Upper lobe of right lung (tissue), 1 donor: ENCODE data around the gene DNAAF2. TPM values are rescaled to one million over a fixed set of nuclear protein-coding genes. Genes with fewer than 3 reads are reported as not detected.

Experiments used
- ATAC-seq: fragments of 200-7000 bp; cut with Tn5 transposase; one replicate; pipeline ENCODE4 v1.9.1; 2020; ENCODE audit warnings: mild to moderate bottlenecking, moderate library complexity
- DNase-seq: peaks from one replicate; pipeline ENCODE4 v3.0.0-alpha.2; 2020
- H3K27ac ChIP-seq: fragments of 200-600 bp; one replicate; pipeline ENCODE4 v1.8.0; 2022
- H3K27me3 ChIP-seq: fragments of 200-600 bp; one replicate; pipeline ENCODE4 v1.8.0; 2022; ENCODE audit warnings: mild to moderate bottlenecking
- H3K36me3 ChIP-seq: fragments of 200-600 bp; one replicate; pipeline ENCODE4 v1.8.0; 2022
- H3K4me1 ChIP-seq: fragments of 200-600 bp; one replicate; pipeline ENCODE4 v1.8.0; 2022
- H3K4me3 ChIP-seq: fragments of 200-600 bp; one replicate; pipeline ENCODE4 v1.8.0; 2022; ENCODE audit warnings: mild to moderate bottlenecking
- H3K9me3 ChIP-seq: fragments of 200-600 bp; one replicate; pipeline ENCODE4 v1.8.0; 2022
- intact Hi-C: fragments of 100-400 bp; cut with DNase I; formaldehyde crosslinking; loops from one replicate; pipeline ENCODE4 v1.11.0; 2022
- total RNA-seq: library from RNA; stranded (reverse); fragmentation: NEBNext Ultra II Directional; extraction: Animal tissue kit (Norgen Biotek cat#: 25700); gene quantifications from one replicate; pipeline ENCODE4 v1.2.1, GENCODE V29; 2021
- TF ChIP-seq, protein P1 (sequence below): fragments of 200-600 bp; IDR thresholded peaks from one replicate; pipeline ENCODE4 v1.8.0; 2022; ENCODE audit warnings: antibody characterized with exemption
- donor health status: DM: no; HTN: yes; CAD: no; lungs with severe emphysema.

DNAAF2 gene
- total RNA-seq, 1 donor from 2014 or later: 5.6 TPM

- H3K4me1 ChIP-seq: peaks cover 24% of the 10 kb centered on the region
- TF ChIP-seq, protein P1, sequence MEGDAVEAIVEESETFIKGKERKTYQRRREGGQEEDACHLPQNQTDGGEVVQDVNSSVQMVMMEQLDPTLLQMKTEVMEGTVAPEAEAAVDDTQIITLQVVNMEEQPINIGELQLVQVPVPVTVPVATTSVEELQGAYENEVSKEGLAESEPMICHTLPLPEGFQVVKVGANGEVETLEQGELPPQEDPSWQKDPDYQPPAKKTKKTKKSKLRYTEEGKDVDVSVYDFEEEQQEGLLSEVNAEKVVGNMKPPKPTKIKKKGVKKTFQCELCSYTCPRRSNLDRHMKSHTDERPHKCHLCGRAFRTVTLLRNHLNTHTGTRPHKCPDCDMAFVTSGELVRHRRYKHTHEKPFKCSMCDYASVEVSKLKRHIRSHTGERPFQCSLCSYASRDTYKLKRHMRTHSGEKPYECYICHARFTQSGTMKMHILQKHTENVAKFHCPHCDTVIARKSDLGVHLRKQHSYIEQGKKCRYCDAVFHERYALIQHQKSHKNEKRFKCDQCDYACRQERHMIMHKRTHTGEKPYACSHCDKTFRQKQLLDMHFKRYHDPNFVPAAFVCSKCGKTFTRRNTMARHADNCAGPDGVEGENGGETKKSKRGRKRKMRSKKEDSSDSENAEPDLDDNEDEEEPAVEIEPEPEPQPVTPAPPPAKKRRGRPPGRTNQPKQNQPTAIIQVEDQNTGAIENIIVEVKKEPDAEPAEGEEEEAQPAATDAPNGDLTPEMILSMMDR: no peak
- intact Hi-C loops: no loop called here
- no peak overlapping the region for H3K27ac ChIP-seq
- H3K27me3 ChIP-seq: no peaks in the 10 kb centered on the region
- no peak overlapping the region for H3K4me3 ChIP-seq
- peaks cover 32% of the 10 kb centered on the region for H3K36me3 ChIP-seq
- ATAC-seq (no peak), DNase-seq (no peak)
- H3K9me3 ChIP-seq: no peaks in the 10 kb centered on the region
These were observed 17.1 kb downstream of the DNAAF2 start for GRCh38 chr14:49617852-49618519.

DNA sequence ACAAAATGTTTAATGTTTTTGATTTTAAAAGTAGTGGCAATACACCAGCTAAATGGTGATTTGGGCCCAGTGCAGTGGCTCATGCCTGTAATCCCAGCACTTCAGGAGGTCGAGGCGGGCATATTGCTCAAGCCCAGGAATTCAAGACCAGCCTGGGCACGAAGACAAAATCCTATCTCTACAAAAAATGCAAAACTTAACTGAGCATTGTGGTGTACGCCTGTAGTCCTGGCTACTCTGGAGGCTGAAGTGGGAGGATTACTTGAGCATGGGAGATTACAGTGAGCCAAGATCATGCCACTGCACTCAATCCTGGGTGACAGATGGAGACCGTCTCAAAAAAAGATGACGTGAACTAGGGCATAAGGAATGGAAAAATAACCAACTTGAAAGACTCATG is 19.3 kb downstream of the DNAAF2 start:
- Histone ChIP-seq H3K4me3 (no peak overlapping the region), H3K27ac (no peak overlapping the region), H3K9me3 (no peaks in the 10 kb centered on the region), H3K4me1 (peaks cover 9% of the 10 kb centered on the region), H3K36me3 (peaks cover 32% of the 10 kb centered on the region), H3K27me3 (no peaks in the 10 kb centered on the region)
- intact Hi-C loops: no loop called here
- DNase-seq (no peak), ATAC-seq (no peak)
- TF ChIP-seq, protein P1: no peak

GRCh38 chr14:49614196-49614595 is 20.8 kb downstream of the DNAAF2 start:
- Histone ChIP-seq H3K36me3 (peaks cover 32% of the 10 kb centered on the region), H3K9me3 (no peaks in the 10 kb centered on the region), H3K27ac (no peak overlapping the region), H3K27me3 (no peaks in the 10 kb centered on the region), H3K4me3 (no peak overlapping the region), H3K4me1 (peaks cover 5% of the 10 kb centered on the region)
- ATAC-seq (no peak), DNase-seq (no peak)
- intact Hi-C loops: no loop called here
- TF ChIP-seq, protein P1: no peak

GRCh38 chr14:49612671-49613070 is 22.4 kb downstream of the DNAAF2 start:
- H3K36me3 ChIP-seq: peaks cover 22% of the 10 kb centered on the region
- no peak overlapping the region for H3K27ac ChIP-seq
- ATAC-seq (no peak), DNase-seq (no peak)
- no peaks in the 10 kb centered on the region for H3K27me3 ChIP-seq
- intact Hi-C loops: no loop called here
- H3K4me1 ChIP-seq: no peaks in the 10 kb centered on the region
- H3K9me3 ChIP-seq: no peaks in the 10 kb centered on the region
- TF ChIP-seq, protein P1: no peak
- H3K4me3 ChIP-seq: no peak overlapping the region

GRCh38 chr14:49612251-49612650 is 22.8 kb downstream of the DNAAF2 start:
- TF ChIP-seq, protein P1: no peak
- no peaks in the 10 kb centered on the region for H3K27me3 ChIP-seq
- ATAC-seq: no peak
- H3K4me3 ChIP-seq: no peak overlapping the region
- intact Hi-C loops: no loop called here
- H3K27ac ChIP-seq: no peak overlapping the region
- peaks cover 22% of the 10 kb centered on the region for H3K36me3 ChIP-seq
- H3K9me3 ChIP-seq: no peaks in the 10 kb centered on the region
- no peak for DNase-seq
- H3K4me1 ChIP-seq: no peaks in the 10 kb centered on the region

DNA sequence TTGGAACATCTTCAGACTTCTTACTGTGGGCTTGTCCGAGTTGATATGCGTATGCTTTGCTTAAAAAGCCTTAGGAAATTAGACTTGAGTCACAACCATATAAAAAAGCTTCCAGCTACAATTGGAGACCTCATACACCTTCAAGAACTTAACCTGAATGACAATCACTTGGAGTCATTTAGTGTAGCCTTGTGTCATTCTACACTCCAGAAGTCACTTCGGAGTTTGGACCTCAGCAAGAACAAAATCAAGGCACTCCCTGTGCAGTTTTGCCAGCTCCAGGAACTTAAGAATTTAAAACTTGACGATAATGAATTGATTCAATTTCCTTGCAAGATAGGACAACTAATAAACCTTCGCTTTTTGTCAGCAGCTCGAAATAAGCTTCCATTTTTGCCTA is 27.5 kb downstream of the DNAAF2 start:
- H3K4me1 ChIP-seq: no peaks in the 10 kb centered on the region
- no peak for DNase-seq
- no peaks in the 10 kb centered on the region for H3K27me3 ChIP-seq
- H3K27ac ChIP-seq: no peak overlapping the region
- TF ChIP-seq, protein P1: no peak
- no peak for ATAC-seq
- H3K4me3 ChIP-seq: no peak overlapping the region
- H3K9me3 ChIP-seq: no peaks in the 10 kb centered on the region
- peaks cover 9% of the 10 kb centered on the region for H3K36me3 ChIP-seq
- intact Hi-C loops: no loop called here
